ENCODE measurements around the gene C1QTNF12. TPM values are rescaled to one million over a fixed set of nuclear protein-coding genes. Genes with fewer than 3 reads are reported as not detected.

C1QTNF12 gene
- total RNA-seq, 2 experiments from 2014 or later, result 2.6 to 4.9 TPM

GRCh38 chr1:1259951-1260600, 13.6 kb upstream of the C1QTNF12 start:
- Mint-ChIP-seq H3K4me1 (ENCODE audit: low read depth) (peaks cover 6% of the 10 kb centered on the region), H3K36me3 (ENCODE audit: low read depth) (peaks cover 36% of the 10 kb centered on the region), H3K27me3 (no peaks in the 10 kb centered on the region), H3K27ac (peak overlapping the region; percentile 10), H3K9me3 (no peaks in the 10 kb centered on the region), H3K4me3 (no peak overlapping the region)
- ChIA-PET POLR2A (interaction anchor here (0.8 kb wide), 1 partner anchor 142 kb away, joined by 3 read pairs; no protein-coding TSS in a partner anchor), CTCF (interaction anchor here (1.1 to 1.5 kb wide), 3 partner anchors 11 to 258 kb away, joined by 3 to 11 read pairs (median 4); no protein-coding TSS in a partner anchor)
- no peak for ATAC-seq
- intact Hi-C loops (cut with micrococcal nuclease), result no loop called here
- TF ChIP-seq CTCF (IDR thresholded peaks at IDR 0.05), result no peak
- no peak for DNase-seq

- no peaks in the 10 kb centered on the region for H3K9me3 Mint-ChIP-seq
- TF ChIP-seq CTCF (IDR thresholded peaks at IDR 0.05), result no peak
- H3K4me1 Mint-ChIP-seq (ENCODE audit: low read depth), result peaks cover 6% of the 10 kb centered on the region
- intact Hi-C loops (cut with micrococcal nuclease), result no loop called here
- ChIA-PET CTCF (no interaction called here), POLR2A (no interaction called here)
- peaks cover 34% of the 10 kb centered on the region for H3K36me3 Mint-ChIP-seq (ENCODE audit: low read depth)
- H3K27ac Mint-ChIP-seq, result peak overlapping the region; percentile 10
- H3K27me3 Mint-ChIP-seq, result no peaks in the 10 kb centered on the region
- no peak for ATAC-seq
- no peak for DNase-seq
- no peak overlapping the region for H3K4me3 Mint-ChIP-seq
Observed at GRCh38 chr1:1259540-1259939, 13.0 kb upstream of the C1QTNF12 start.

GRCh38 chr1:1259119-1259488, 12.6 kb upstream of the C1QTNF12 start:
- Mint-ChIP-seq H3K36me3 (ENCODE audit: low read depth) (peaks cover 34% of the 10 kb centered on the region), H3K4me3 (no peak overlapping the region), H3K9me3 (no peaks in the 10 kb centered on the region), H3K4me1 (ENCODE audit: low read depth) (peaks cover 6% of the 10 kb centered on the region), H3K27ac (no peak overlapping the region), H3K27me3 (no peaks in the 10 kb centered on the region)
- CTCF ChIA-PET, result no interaction called here
- DNase-seq (no peak), ATAC-seq (no peak)
- POLR2A ChIA-PET, result no interaction called here
- TF ChIP-seq CTCF (IDR thresholded peaks at IDR 0.05), result no peak
- intact Hi-C loops (cut with micrococcal nuclease), result no loop called here

- H3K27me3 Mint-ChIP-seq, result no peaks in the 10 kb centered on the region
- ChIA-PET CTCF (no interaction called here), POLR2A (interaction anchor here (0.9 kb wide), 1 partner anchor 25 kb away, joined by 4 read pairs; no protein-coding TSS in a partner anchor)
- H3K27ac Mint-ChIP-seq, result no peak overlapping the region
- no peak overlapping the region for H3K4me3 Mint-ChIP-seq
- H3K36me3 Mint-ChIP-seq (ENCODE audit: low read depth), result peaks cover 41% of the 10 kb centered on the region
- intact Hi-C loops (cut with micrococcal nuclease), result no loop called here
- H3K9me3 Mint-ChIP-seq, result no peaks in the 10 kb centered on the region
- ATAC-seq (no peak), DNase-seq (no peak)
- TF ChIP-seq CTCF (IDR thresholded peaks at IDR 0.05), result no peak
- H3K4me1 Mint-ChIP-seq (ENCODE audit: low read depth), result peaks cover 6% of the 10 kb centered on the region
Observed at GRCh38 chr1:1256956-1257871, 10.7 kb upstream of the C1QTNF12 start.

- Mint-ChIP-seq H3K4me3 (no peak overlapping the region), H3K27ac (no peak overlapping the region), H3K27me3 (no peaks in the 10 kb centered on the region), H3K36me3 (ENCODE audit: low read depth) (peaks cover 41% of the 10 kb centered on the region), H3K9me3 (no peaks in the 10 kb centered on the region), H3K4me1 (ENCODE audit: low read depth) (peaks cover 6% of the 10 kb centered on the region)
- CTCF ChIA-PET, result no interaction called here
- POLR2A ChIA-PET, result interaction anchor here (0.8 to 1.6 kb wide), 4 partner anchors 21 to 56 kb away, joined by 3 to 6 read pairs (median 3); no protein-coding TSS in a partner anchor
- intact Hi-C loops (cut with micrococcal nuclease), result no loop called here
- no peak for TF ChIP-seq CTCF (IDR thresholded peaks at IDR 0.05)
- DNase-seq, result no peak
- no peak for ATAC-seq
Observed at GRCh38 chr1:1255611-1256010, 9.1 kb upstream of the C1QTNF12 start.

Measured in activated CD8-positive, alpha-beta T cell treated with anti-CD3 and anti-CD28 coated beads for 36 hours (primary cell).